T-helper 2 cell (primary cell): ENCODE data around the gene ACTN4.

ENCODE experiments used
- DNase-seq, 5 experiments: peaks; one replicate each; pipeline versions ENCODE4 v3.0.0 to v3.0.0-alpha.2; 2012 to 2022

Gene ACTN4

DNA sequence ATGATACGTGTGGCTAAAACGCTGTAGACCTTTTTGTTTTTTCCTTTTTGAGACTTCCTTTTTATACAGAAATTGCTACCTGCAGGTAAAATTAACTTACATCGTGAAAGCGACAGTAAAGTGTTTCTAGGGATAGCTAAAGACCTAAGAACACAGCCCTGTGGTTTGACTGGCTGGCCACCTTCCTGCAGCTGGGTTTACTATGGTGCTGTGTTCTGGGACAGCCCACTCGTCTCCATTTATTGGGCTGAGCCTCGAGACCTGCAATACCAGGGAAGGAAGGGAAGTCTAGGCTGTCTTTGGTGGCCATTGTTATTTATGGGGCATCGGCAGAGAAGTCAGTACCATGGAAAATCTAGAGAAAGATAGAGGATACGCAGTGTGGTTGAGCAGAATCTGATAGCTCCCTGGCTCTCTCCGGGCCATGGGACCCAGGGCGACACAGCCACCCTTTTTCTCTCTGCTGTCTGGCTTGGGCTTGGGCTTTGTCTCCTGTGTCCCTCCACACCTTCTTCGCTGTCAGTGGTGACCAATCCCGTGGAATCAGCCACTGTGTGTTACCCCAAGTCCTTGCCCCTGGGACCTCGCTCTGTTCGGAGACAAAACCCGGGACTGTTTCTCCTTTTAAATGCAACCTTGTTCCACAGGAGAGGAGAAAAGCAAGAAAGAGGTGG is 30.9 kb downstream of the ACTN4 start:
- no peak for DNase-seq

GRCh38 chr19:38678891-38679494 is 31.5 kb downstream of the ACTN4 start:
- DNase-seq: no peak

DNA sequence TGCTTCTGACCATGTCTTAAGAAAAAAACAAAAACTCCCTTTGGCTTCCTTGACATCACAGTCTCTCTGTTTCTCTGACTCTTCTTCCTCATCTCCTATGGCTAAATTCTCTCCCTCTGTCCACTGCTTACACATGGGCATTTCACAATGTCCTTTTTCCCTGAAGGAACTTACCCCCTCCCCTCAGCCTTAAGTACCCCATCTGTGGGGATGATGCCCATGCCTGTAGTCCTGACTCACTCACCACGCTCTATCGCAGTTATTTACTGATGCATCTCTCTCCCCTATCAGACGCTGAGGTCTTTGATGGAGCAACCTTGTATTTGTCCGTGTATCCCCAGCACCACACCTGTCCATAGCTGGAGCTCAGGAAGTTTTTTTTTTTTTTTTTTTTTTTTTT is 32.4 kb downstream of the ACTN4 start:
- DNase-seq: no peak

GRCh38 chr19:38682195-38682867 is 34.9 kb downstream of the ACTN4 start:
- no peak for DNase-seq

- DNase-seq: no peak
These were observed 35.5 kb downstream of the ACTN4 start for GRCh38 chr19:38682872-38683392.

DNA sequence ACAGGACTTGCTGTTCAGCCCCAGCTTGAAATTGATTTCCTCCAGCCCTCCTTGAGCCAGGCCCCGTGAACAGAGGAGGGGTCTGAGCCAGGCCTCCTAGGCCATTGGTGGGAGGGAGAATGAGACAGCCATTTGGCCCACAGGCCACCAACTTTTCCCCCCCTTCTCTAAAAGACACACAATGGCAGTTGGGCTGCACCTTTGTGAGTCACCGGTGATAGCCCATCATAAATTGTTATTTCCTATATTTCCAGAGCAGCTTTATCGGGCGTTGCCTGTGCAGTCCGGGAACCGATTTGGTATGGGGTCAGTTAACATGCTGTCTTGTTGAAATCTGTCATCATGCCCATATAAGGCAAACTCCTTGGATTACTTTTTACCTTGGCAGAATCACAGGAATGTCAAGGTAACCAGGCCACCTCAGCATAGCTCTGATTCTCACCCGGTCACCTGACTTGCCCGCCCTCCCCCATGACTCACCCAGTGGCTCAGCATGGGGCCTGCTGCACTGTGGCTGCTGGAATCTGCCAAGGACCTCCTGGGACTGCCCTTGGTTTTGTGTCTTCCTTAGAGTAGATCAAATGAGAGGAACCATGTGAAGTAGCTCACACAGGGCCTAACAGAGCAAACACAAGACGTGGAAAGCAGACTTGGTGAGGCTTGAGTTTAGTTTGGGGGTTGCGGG is 36.1 kb downstream of the ACTN4 start:
- DNase-seq: peak in 4 of 5 experiments; percentile 38 to 71 (median 58)

DNA sequence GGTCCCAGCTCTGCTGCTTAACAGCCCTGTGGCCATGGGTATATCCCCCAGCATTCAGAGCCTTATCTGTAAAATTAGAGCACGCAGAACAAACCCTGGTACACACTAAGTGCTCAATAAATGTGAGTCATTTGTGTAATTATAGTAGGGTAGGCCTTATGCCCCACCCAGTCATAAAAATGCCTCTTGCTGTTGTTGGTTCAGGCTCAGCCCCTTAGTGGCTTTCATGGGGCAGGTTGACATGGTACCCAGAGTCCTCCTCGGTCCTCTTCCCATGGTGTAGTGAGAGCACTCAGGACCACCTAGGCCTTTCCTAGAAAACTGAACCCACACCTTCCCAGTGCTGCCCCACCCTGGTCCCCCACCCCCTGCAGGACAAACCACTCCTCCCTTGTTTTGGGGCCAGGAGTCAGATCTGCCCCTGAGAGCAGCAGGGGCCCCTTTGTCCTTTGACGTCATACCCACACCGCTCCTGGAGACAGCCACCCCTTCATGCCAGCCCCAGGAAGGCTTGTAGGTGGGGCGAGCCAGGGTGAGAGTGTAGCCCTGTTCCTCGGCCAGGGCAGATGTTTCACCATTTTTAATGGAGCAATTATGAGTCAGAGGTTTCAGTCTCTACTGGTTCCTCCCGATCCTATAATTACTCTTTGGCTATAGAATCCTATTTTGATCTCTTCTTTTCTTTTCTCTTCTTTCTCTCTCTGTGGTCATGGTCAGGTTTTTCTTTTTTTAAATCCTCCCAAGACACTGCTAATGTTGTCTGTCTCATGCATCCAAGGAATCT is 36.8 kb downstream of the ACTN4 start:
- peak in 3 of 5 experiments; percentile 46 to 88 (median 65) for DNase-seq

DNA sequence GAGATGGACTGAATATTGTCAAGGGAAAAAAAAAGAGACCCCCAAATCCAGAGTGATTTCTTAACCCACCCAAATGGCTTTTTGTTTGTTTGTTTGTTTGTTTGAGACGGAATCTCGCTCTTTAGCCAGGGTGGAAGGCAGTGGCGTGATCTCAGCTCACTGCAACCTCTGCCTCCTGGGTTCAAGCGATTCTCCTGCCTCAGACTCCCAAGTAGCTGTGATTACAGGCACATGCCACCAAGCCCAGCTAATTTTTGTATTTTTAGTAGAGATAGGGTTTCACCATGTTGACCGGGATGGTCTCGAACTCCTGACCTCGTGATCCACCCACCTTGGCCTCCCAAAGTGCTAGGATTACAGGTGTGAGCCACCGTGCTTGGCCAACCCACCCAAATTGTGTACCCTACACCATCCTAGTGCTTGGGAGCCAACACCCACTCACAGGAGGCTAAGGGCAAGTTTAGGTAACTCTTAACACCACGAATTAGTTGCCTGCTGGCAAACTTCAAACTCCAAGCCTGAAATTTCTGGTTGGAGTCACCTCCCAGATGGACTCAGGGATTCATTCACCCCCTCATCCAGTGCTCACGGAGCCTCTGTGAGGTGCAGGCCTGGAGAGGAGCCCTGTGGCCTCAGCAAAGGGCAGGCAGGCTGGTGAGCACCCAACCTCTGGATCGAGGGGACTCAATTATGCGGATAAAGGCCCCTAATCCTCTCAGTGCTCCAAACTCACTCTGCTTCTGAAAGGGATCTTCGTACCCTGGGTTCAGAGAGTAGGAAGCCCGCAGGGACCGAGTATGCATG is 37.6 kb downstream of the ACTN4 start:
- DNase-seq: no peak

- peak in 1 of 5 experiments; percentile 77 for DNase-seq
These were observed 38.4 kb downstream of the ACTN4 start for GRCh38 chr19:38685666-38686529.

- DNase-seq: peak in 4 of 5 experiments; percentile 30 to 80 (median 66)
These were observed 39.1 kb downstream of the ACTN4 start for GRCh38 chr19:38686530-38686888.

DNA sequence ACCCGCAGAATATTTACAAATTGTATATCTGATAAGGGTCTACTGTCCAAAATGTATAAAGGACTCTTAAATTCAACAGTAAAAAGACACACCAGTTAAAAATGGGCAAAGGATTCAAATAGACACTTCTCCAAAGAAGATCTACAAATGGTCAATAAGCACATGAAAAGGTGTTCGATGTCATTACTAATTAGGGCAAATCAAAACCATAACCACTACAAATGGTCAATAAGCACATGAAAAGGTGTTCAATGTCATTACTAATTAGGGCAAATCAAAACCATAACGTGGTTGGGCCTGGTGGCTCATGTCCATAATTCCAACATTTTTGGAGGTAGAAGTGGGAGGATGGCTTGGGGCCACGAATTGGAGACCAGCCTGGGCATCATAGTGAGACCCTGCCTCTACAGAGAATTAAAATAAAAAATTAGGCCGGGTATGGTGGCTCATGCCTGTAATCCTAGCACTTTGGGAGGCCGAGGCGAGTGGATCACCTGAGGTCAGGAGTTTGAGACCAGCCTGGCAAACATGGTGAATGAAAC is 40.5 kb downstream of the ACTN4 start:
- DNase-seq: no peak

GRCh38 chr19:38690146-38690545 is 42.7 kb downstream of the ACTN4 start:
- DNase-seq: no peak

- DNase-seq: no peak
These were observed 43.4 kb downstream of the ACTN4 start for GRCh38 chr19:38690832-38691231.

DNA sequence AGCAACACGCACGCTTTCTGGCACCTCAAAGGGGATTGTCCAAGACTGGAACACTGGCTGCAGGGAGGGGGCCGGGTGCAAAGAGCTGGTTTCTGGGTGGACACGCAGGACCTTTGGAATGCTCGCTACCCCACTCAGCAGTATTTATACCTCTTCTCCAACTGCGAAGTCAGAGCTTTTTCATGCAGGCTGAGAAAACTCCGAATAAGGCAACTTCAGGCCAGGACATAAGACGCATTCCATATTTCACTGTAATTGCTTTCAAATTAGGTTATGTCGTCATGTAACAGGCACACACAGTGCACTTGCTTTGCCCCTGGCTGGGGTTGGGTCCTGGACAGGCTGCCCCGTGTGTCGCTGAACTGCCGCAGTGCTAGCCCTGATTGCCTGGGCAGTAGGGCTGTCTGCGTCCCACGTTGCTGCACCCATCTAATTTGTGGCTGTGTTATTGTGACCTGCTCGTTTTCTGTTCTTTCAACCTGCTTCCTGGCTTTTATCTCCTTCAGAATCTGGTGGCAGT is 44.5 kb downstream of the ACTN4 start:
- peak in 1 of 5 experiments; percentile 31 for DNase-seq

DNA sequence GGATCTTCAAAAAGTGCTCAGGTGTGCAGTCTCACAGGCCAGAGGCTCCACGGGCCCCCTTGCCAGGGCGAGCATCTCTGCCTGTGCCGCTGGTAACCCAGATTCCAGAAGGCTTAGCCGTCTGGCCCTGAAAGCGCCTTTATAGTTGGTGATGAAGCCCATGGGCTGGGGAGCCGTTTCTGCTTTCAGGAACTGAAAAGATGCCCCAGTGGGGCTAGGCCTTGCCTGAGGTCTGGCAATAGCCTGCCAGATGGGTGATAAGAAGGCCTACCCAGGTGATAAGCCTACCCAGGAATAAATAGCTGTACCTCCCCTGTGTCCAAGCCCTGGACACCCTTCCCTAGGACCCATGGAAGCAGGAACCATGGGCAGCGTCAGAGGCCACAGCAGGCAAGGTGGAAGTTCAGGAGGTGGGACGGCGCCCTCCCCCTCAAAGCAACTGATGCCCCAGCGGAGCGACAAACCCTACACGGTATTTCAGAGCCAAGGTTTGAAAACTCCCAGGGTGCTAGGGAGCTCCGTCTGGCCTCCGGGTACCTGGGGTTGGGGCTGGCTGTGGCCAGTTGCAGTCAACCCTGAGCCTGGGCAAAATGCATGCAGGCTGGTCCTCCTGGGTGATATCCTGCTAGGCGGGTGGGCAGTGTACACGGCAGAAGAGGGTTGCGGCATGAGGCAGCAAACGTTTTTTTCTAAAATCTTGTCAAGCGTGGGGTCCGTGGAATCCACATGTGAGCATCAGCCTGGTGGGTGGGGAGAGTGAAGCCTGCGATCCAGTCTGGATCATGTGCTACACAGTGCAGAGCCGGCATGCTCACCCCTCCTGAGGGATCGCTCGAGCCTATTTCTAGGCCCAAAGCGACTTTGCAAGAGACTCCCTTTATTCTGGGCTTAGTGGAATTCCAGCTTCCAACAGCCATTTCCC is 45.3 kb downstream of the ACTN4 start:
- DNase-seq: no peak

GRCh38 chr19:38693380-38694223 is 46.2 kb downstream of the ACTN4 start:
- DNase-seq: peak in 3 of 5 experiments; percentile 32 to 90 (median 79)

- no peak for DNase-seq
These were observed 47.9 kb downstream of the ACTN4 start for GRCh38 chr19:38695317-38695683.
